Esophagus muscularis mucosa (tissue), 4 donors: ENCODE measurements around the gene AGA. TPM values are rescaled to one million over a fixed set of nuclear protein-coding genes. Genes with fewer than 3 reads are reported as not detected.

Experiments used
- DNase-seq: peaks from one replicate; pipeline ENCODE4 v3.0.0-alpha.2; 2017; ENCODE audit errors: extremely low spot score
- H3K27ac ChIP-seq, 4 donors: fragments of 200-600 bp; sonication (generic); replicated peaks in 1 of 4; 1 replicate in 3 of 4; 2 replicates in 1 of 4; pipeline ENCODE4 v1.5.1; 2016 to 2019; ENCODE audit warnings: mild to moderate bottlenecking in 1 of 4
- H3K27me3 ChIP-seq, 4 donors: fragments of 200-600 bp; sonication (generic); one replicate each; pipeline versions ENCODE4 v1.5.1 to v1.6.0; 2016 to 2019
- H3K36me3 ChIP-seq, 4 donors: fragments of 200-600 bp; sonication (generic); one replicate each; pipeline ENCODE4 v1.5.1; 2016 to 2019
- H3K4me1 ChIP-seq, 4 donors: fragments of 200-600 bp; sonication (generic); one replicate each; pipeline ENCODE4 v1.5.1; 2016 to 2019
- H3K4me3 ChIP-seq, 4 donors: fragments of 200-600 bp; sonication (generic); 1 replicate in 2 of 4; 2 replicates in 2 of 4; pipeline ENCODE4 v1.5.1; 2016 to 2019; ENCODE audit warnings: mild to moderate bottlenecking in 4 of 4, moderate library complexity in 1 of 4
- H3K9me3 ChIP-seq, 4 donors: fragments of 200-600 bp; sonication (generic); 1 replicate in 3 of 4; 2 replicates in 1 of 4; pipeline ENCODE4 v1.5.1; 2016 to 2019
- EP300 ChIP-seq: sonication (generic); formaldehyde crosslinking; IDR thresholded peaks from one replicate; pipeline ENCODE4 v1.6.1; 2017; ENCODE audit warnings: antibody characterized with exemption
- POLR2A ChIP-seq: fragments of 450-650 bp; IDR thresholded peaks from one replicate; pipeline ENCODE4 v1.6.1; 2017; ENCODE audit warnings: antibody characterized with exemption, moderate library complexity, mild to moderate bottlenecking, low read depth
- POLR2AphosphoS5 ChIP-seq, 2 donors: sonication (generic); formaldehyde crosslinking; IDR thresholded peaks; one replicate each; pipeline ENCODE4 v1.6.1; 2017; ENCODE audit warnings: antibody characterized with exemption in 2 of 2
- WGBS: methylation state at CpG from one replicate; pipeline ENCODE4 v1.1.5; 2018; 5-methylcytosine and 5-hydroxymethylcytosine counted together
- intact Hi-C: fragments of 100-400 bp; cut with DNase I; formaldehyde crosslinking; loops from one replicate; pipeline ENCODE4 v1.15.1; 2023
- total RNA-seq, 4 donors: library from RNA; depleted of rRNA; stranded (reverse); fragments of >200 nt; gene quantifications; one replicate each; pipeline versions ENCODE4 v1.1.0 to v1.2.1, GENCODE V29; 2016
- TF ChIP-seq, protein P1 (sequence below), 3 experiments: fragments of 200-600 bp in 2 of 3; fragments of 450-650 bp in 1 of 3; sonication (generic) in 2 of 3; IDR thresholded peaks; one replicate each; pipeline ENCODE4 v1.5.1; 2017 to 2019; ENCODE audit warnings: antibody characterized with exemption in 3 of 3, mild to moderate bottlenecking in 2 of 3, moderate library complexity in 1 of 3

Gene AGA
- total RNA-seq, 4 donors from 2014 or later: 7.5 to 17.4 (median 9.7) TPM

GRCh38 chr4:177403746-177404145 is 38.5 kb downstream of the AGA start:
- DNase-seq: no peak
- Histone ChIP-seq H3K4me1 (no peaks in the 10 kb centered on the region), H3K9me3 (no peaks in the 10 kb centered on the region), H3K27ac (no peak overlapping the region), H3K4me3 (no peak overlapping the region), H3K36me3 (no peaks in the 10 kb centered on the region), H3K27me3 (no peaks in the 10 kb centered on the region)
- TF ChIP-seq, protein P1, sequence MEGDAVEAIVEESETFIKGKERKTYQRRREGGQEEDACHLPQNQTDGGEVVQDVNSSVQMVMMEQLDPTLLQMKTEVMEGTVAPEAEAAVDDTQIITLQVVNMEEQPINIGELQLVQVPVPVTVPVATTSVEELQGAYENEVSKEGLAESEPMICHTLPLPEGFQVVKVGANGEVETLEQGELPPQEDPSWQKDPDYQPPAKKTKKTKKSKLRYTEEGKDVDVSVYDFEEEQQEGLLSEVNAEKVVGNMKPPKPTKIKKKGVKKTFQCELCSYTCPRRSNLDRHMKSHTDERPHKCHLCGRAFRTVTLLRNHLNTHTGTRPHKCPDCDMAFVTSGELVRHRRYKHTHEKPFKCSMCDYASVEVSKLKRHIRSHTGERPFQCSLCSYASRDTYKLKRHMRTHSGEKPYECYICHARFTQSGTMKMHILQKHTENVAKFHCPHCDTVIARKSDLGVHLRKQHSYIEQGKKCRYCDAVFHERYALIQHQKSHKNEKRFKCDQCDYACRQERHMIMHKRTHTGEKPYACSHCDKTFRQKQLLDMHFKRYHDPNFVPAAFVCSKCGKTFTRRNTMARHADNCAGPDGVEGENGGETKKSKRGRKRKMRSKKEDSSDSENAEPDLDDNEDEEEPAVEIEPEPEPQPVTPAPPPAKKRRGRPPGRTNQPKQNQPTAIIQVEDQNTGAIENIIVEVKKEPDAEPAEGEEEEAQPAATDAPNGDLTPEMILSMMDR (IDR thresholded peaks at IDR 0.05): no peak
- TF ChIP-seq EP300 (no peak), POLR2A (no peak), POLR2AphosphoS5 (IDR thresholded peaks at IDR 0.05) (no peak)
- 64% methylated on average over 6 of the region's 6 CpGs for WGBS
- intact Hi-C loops: no loop called here

DNA sequence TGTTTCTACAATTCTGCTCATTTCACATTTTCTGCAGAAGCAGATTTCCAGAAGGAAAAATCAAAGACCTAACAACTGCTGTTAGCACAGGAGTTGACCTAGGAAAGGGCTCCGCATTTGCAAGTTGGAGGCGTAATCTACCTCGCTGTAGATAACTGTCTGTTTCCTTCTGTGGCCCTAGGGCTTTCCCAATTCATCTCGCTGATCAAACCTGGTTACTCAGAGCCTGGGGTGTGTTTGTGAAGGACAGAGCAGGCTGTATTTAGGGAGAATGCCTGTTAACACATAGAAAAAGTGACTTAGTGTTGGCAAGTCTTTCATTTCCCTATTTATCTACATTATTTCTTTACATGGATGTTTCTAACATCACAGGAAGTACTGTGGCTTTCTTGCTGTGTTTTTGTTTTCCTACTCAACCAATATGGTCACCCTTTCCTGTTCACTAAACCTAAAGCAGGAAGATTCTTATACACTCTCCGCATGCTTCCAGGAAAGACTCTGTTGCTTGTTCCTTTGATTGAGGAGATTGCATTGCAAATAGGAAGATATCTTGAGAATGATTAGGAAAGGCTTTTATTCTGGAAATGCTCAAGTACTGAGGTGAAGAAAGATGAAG is 40.5 kb downstream of the AGA start:
- Histone ChIP-seq H3K36me3 (no peaks in the 10 kb centered on the region), H3K9me3 (no peaks in the 10 kb centered on the region), H3K27ac (no peak overlapping the region), H3K4me1 (no peaks in the 10 kb centered on the region), H3K4me3 (no peak overlapping the region), H3K27me3 (no peaks in the 10 kb centered on the region)
- WGBS: 81% methylated on average over 5 of the region's 5 CpGs
- no peak for DNase-seq
- TF ChIP-seq POLR2AphosphoS5 (IDR thresholded peaks at IDR 0.05) (no peak), EP300 (no peak), POLR2A (no peak)
- TF ChIP-seq, protein P1 (IDR thresholded peaks at IDR 0.05): no peak
- intact Hi-C loops: no loop called here

DNA sequence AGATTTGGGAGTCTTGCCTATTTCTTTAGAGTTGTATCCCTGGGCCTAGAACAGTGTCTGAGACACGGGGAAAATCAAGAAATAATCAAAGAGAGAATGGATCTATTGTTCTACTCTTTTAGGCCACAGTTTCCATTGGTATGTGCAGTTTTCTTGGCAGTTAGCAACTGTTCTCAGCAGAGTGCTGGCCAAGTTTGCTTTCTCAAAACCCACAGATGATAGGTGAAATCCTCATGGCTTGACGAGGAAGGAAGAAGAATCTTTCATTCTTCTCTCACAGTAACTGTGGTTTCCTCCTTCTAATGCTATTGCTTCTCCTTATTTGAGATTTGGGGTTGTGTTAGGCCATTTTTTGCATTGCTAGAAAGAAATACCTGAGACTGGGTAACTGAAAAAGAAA is 42.2 kb downstream of the AGA start:
- intact Hi-C loops: no loop called here
- TF ChIP-seq POLR2AphosphoS5 (IDR thresholded peaks at IDR 0.05) (no peak), EP300 (no peak), POLR2A (no peak)
- TF ChIP-seq, protein P1 (IDR thresholded peaks at IDR 0.05): no peak
- no peaks in the 10 kb centered on the region for H3K4me1 ChIP-seq
- no peak for DNase-seq
- 62% methylated on average over 2 of the region's 2 CpGs for WGBS
- no peaks in the 10 kb centered on the region for H3K27me3 ChIP-seq
- H3K4me3 ChIP-seq: no peak overlapping the region
- H3K9me3 ChIP-seq: no peaks in the 10 kb centered on the region
- no peak overlapping the region for H3K27ac ChIP-seq
- H3K36me3 ChIP-seq: no peaks in the 10 kb centered on the region

DNA sequence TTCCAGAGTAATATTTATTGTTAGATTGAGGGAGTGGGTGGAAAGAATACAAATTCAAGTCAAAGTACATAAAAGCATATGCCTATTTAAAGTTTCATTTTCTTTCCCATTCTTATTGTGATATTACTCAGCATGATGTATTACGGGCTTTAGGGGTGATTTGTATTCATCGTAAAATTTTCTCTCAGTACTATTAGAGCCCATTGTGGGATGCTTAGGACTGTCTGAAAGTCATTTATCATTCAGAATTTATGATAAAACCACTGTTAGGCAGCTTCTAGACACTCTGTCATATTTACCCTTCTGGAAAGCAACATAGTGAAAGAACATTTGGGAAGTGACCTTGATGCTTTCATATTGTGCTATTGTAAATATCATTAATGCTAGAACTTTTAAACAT is 45.9 kb downstream of the AGA start:
- Histone ChIP-seq H3K27me3 (no peaks in the 10 kb centered on the region), H3K36me3 (no peaks in the 10 kb centered on the region), H3K27ac (no peak overlapping the region), H3K4me3 (no peak overlapping the region), H3K4me1 (no peaks in the 10 kb centered on the region), H3K9me3 (no peaks in the 10 kb centered on the region)
- WGBS: 82% methylated on average over 2 of the region's 2 CpGs
- intact Hi-C loops: no loop called here
- DNase-seq: no peak
- no peak for TF ChIP-seq EP300
- TF ChIP-seq POLR2AphosphoS5 (IDR thresholded peaks at IDR 0.05): no peak
- TF ChIP-seq POLR2A: no peak
- TF ChIP-seq, protein P1 (IDR thresholded peaks at IDR 0.05): no peak

GRCh38 chr4:177393236-177393635 is 49.0 kb downstream of the AGA start:
- Histone ChIP-seq H3K36me3 (no peaks in the 10 kb centered on the region), H3K27ac (no peak overlapping the region), H3K9me3 (no peaks in the 10 kb centered on the region), H3K27me3 (no peaks in the 10 kb centered on the region), H3K4me1 (no peaks in the 10 kb centered on the region), H3K4me3 (no peak overlapping the region)
- intact Hi-C loops: no loop called here
- DNase-seq: no peak
- 81% methylated on average over 8 of the region's 8 CpGs for WGBS
- TF ChIP-seq POLR2AphosphoS5 (IDR thresholded peaks at IDR 0.05) (no peak), POLR2A (no peak)
- TF ChIP-seq, protein P1 (IDR thresholded peaks at IDR 0.05): no peak
